ENCODE results near the gene JAML.

The JAML gene

DNA sequence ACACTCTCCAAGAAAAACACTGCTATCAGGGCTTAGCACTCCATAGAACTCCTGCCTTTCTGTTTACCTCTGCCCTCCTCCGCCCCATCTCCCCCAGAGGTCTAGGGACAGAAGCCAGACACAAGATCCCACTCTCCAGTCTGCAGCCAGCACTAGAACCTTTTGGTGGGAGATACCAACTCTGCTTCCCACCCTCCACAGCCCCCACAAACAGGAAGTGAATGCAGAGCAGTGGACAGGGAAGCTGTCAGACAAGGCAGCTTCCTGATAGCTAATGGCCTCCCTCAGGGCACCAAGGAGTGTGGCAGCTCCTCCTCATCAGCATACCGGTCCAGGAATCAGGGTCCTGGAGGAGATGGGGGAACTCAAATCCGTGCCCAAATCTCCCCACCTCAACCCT, 77.3 kb downstream of the JAML start:
- no peak for DNase-seq (ENCODE audit: low spot score)
- POLR2A ChIA-PET (ENCODE audit: low non-redundant PET): no interaction called here
- CTCF ChIA-PET: interaction anchor here (0.5 to 7.1 kb wide), 2 partner anchors 23 to 256 kb away, joined by 5 to 47 read pairs; no protein-coding TSS in a partner anchor
- TF ChIP-seq, protein P1, sequence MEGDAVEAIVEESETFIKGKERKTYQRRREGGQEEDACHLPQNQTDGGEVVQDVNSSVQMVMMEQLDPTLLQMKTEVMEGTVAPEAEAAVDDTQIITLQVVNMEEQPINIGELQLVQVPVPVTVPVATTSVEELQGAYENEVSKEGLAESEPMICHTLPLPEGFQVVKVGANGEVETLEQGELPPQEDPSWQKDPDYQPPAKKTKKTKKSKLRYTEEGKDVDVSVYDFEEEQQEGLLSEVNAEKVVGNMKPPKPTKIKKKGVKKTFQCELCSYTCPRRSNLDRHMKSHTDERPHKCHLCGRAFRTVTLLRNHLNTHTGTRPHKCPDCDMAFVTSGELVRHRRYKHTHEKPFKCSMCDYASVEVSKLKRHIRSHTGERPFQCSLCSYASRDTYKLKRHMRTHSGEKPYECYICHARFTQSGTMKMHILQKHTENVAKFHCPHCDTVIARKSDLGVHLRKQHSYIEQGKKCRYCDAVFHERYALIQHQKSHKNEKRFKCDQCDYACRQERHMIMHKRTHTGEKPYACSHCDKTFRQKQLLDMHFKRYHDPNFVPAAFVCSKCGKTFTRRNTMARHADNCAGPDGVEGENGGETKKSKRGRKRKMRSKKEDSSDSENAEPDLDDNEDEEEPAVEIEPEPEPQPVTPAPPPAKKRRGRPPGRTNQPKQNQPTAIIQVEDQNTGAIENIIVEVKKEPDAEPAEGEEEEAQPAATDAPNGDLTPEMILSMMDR (conservative IDR thresholded peaks at IDR 0.05; ENCODE audit: low read depth): no peak
- no peak overlapping the region for H3K27ac ChIP-seq

DNA sequence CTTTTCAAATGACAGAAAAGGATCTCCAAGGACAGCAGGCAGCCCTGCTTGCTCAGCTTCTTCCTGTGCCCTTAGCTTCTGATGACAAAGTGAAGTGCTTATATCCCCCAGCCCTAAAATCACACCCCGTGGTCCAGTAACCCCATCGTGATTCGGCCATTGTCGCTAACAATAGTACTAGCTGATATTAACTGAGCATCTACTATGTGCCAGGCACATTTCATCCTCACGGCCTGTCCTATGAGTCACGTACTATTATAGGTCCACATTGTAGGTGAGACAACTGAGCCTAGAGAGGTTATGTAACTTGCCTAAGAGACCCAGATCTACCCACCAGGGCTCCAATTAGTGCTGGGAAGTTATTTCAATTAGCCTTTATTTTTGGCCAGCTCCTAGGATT, 78.3 kb downstream of the JAML start:
- no peak for DNase-seq (ENCODE audit: low spot score)
- POLR2A ChIA-PET (ENCODE audit: low non-redundant PET): no interaction called here
- TF ChIP-seq, protein P1 (conservative IDR thresholded peaks at IDR 0.05; ENCODE audit: low read depth): no peak
- CTCF ChIA-PET: interaction anchor here (7.1 kb wide), 1 partner anchor 24 kb away, joined by 47 read pairs; no protein-coding TSS in a partner anchor
- H3K27ac ChIP-seq: no peak overlapping the region

DNA sequence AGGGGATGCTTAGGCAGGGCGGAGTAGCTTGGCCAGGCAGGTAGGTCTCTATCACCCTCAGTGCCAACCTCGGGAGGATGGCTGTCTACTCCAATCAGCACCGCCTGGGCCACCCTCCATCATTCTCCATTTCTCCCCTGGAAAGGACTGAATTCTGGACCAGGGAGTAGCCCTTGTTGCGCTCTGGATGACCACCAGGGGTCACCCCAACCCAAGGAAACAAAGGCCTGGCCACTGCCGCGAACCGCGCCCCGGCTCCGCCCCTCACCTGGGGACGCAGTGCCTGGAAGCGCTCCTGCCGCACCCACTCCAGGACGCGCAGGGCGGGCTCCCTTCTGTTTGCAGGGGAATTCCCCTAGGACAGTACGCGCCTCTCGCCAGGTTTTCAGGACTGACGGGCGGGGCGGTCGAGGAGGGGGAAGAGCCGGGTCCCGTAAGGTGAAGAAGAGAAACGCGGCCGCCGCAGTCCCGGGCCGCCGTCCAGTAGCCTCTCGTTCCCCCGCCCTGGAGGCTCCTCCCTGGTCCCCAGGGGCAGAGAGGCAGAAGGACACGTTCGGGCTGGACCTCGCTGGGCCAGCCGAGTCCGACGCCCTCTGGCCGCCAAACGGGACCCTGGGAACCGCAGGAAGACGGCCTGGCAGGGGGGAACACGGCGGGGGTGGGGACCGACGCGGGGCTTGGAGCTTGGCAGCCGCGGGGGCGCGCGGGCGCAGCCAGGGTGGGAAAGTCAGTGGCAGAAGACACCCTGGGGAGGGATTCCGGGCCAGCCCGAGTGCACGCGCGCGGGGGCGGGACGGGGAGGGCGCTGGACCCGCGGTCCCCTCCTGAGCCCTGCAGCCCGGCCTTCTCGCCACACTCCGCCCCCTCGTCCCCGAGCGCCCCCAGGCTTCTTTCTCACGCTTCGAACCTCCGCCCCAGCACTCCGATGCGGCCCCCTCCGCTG, 79.3 kb downstream of the JAML start:
- TF ChIP-seq, protein P1 (conservative IDR thresholded peaks at IDR 0.05; ENCODE audit: low read depth): peak; percentile 84
- CTCF ChIA-PET: interaction anchor here (0.6 to 7.1 kb wide), 3 partner anchors 25 to 85 kb away, joined by 3 to 47 read pairs (median 4); no protein-coding TSS in a partner anchor
- POLR2A ChIA-PET (ENCODE audit: low non-redundant PET): no interaction called here
- peak overlapping the region; percentile 65 for H3K27ac ChIP-seq
- DNase-seq (ENCODE audit: low spot score): peak; percentile 97

DNA sequence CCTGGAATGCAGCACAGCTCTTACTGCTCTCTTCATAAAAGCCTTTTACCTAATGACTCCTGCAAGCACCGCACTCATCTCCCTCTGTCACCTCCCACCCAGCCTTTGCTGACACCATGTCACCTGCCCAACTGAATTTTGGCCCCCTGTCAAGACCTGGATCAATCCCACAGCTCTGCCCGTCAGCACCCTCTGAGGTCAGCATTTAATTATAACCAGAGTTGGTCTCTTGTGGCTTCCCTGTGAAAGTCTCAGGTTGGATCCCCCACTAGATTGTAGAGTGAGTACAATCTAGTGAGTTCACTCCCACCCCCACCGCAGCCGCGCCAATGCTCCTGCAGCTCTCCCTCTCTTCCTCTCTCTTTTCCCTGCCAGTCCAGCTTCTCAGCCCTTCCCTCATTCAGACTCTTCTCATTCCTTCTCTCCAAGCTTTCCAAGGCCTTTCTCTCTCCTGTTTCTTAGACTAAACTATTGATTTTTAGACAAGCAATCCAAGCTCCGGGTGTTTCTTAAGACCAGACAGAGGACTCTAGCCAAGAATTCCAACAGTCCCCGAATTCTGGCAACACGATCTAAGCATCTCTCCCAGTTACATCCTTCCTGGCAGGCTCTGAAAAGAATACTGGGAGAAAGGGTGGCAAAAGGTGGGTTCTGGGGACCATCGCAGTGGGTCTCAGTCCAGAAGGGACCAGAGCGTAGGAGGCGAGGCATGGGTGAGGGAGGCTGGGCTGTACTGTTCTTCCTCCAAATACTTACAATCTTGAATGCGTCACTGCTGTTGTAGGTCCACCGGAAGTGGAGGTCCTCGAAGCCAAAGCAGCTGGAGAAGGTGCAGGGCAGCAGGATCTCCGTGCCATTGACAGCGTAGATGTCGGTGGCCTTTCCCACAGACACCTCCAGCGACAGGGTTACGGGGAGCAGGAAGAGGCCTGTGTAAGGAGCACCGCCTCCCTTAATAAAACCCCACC, 80.2 kb downstream of the JAML start:
- DNase-seq (ENCODE audit: low spot score): no peak
- ChIA-PET POLR2A (ENCODE audit: low non-redundant PET) (no interaction called here), CTCF (interaction anchor here (0.6 to 7.1 kb wide), 5 partner anchors 26 to 182 kb away, joined by 3 to 47 read pairs (median 4); partner anchors contain the start of gene MPZL3)
- H3K27ac ChIP-seq: no peak overlapping the region
- TF ChIP-seq, protein P1 (conservative IDR thresholded peaks at IDR 0.05; ENCODE audit: low read depth): no peak

Data from RWPE1 (cell line).